HG03060 (cell line): ENCODE measurements around the gene CHST15.

Experiments
- ATAC-seq: cut with Tn5 transposase; IDR thresholded peaks from one replicate; pipeline ENCODE4 v1.9.1; 2021; ENCODE audit warnings: low read depth, moderate number of reproducible peaks; ENCODE audit not compliant: unreplicated experiment

The CHST15 gene

DNA sequence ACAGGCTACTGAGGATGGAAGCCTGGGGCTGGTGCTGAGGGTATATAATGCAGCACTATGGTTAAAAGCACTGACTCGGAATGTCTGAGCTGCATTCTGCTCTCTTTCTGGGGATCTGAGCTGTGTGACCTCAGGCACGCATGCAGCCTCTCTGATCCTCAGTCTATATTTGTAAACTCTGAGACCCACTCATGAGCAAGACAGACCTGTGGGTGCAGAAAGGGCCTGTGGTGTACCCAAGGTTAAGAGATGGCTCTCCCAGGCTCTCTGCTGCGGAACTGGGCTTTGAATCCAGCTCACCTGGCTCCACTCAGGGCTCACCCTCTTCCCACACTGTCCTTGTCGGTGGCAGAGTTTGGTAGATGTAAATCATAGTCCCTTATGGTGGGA, 89.9 kb downstream of the CHST15 start:
- ATAC-seq = no peak

DNA sequence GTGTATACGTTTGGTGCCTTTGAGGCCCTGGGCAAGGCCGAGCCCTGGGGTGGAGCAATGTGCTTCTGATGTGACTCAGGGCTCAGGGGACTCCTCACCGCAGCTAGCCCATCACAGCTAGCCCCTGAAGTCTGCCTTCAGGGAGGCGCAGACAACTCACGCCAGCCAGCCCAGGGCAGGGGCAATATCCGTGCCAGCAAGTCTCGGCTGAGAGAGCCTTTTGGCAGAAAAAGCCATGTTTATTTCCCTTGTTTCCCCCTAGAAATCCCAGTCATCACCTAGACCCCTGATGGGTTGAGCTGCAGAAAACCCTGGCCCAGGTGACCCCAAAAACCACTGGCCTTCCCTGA, 90.4 kb downstream of the CHST15 start:
- no peak for ATAC-seq

GRCh38 chr10:124002391-124003069, 90.9 kb downstream of the CHST15 start:
- no peak for ATAC-seq

DNA sequence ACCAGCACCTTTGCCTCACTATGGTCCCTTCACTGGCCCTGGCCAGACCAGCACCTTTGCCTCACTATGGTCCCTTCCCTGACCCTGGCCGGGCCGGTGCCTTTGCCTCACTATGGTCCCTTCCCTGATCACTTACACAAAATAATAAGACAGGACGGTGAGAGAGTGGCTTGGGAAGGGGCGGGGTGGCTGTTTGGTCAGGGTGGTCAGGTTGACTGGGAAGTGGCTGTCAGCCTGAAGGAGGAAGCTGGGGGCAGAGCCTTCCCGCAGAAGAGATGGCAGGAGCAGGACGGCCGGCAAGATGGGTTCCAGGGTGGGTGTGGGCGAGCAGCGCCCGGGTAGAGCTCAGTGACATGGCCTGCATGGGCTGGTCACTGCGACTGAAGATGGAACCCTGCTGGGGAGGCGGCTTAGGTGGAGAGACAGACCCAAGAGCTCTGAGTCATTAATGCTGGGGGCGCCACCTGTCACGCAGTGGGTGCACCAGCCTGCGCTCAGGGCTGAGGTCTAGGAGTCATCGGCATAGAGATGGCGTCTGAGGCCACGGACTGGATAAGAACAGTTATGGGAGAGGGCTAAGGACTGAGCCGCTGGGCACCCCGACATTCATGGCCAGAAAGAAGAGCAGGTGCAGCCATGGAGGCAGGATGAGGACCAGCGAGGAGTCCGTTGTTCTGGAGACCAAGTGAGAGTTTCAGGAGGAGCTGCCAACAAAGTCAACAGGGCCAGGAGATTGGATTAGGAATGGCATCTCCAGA, 91.8 kb downstream of the CHST15 start:
- no peak for ATAC-seq

- ATAC-seq = no peak
Measured at GRCh38 chr10:124000792-124001201, 92.6 kb downstream of the CHST15 start.

GRCh38 chr10:123999956-124000615, 93.3 kb downstream of the CHST15 start:
- no peak for ATAC-seq

DNA sequence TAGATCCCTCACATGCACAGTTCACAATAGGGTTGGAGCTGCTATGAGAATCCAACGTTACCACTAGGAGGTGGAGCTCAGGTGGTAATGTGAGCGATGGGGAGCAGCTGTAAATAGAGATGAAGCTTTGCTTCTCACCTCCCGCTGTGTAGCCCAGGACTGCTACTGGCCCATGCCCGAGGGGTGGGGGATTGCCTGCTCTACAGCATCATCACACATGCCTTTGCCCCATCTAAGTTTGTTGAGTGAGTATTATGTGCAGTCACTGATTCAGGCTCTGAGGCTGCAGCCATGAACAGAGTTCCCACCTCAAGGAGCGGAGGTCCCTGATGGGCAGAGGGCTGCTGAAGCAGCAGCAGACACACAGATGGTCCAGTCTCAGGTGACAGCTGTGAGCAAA, 94.1 kb downstream of the CHST15 start:
- no peak for ATAC-seq

DNA sequence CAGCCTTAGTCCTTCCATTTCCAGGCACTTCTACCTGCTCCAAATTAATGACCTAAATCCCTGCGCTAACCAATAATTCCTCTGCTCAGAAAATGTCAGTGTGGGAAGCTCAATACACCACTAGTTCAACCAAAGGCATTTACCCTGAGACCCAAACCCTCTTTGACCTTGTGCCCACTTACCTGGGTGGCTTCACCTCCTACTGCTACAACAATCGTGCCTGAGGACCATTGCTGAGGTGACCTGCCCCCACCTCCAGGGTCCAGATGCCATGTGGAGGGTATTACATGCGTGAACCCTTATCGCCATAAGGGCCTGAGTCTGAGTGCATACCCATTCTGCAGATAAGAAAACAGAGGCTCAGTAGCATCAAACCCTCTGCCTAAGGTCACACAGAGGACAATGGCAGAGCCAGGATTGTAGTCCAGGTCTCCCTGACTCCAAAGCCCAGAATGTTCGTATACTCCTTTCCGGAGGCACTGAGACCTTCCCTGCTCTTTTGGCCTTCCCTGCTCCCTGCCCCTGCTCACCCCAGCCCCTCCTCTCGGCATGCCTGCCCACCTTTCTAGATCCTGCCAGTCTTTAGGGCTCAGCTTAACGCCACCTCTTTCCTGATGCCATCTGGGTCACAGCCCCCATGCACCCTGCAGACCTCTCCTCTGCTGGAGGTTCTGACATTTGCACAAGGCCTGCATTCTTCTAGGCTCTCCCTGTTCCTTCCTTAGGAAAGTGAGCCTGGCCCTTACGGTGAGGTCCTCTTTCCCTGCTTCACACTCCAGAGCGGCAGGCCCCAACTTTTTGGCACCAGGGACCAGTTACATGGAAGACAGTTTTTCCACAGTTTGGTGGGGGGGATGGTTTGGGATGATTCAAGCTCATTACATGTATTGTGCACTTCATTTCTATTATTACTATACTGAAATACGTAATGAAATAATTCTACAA, 94.9 kb downstream of the CHST15 start:
- ATAC-seq = no peak

DNA sequence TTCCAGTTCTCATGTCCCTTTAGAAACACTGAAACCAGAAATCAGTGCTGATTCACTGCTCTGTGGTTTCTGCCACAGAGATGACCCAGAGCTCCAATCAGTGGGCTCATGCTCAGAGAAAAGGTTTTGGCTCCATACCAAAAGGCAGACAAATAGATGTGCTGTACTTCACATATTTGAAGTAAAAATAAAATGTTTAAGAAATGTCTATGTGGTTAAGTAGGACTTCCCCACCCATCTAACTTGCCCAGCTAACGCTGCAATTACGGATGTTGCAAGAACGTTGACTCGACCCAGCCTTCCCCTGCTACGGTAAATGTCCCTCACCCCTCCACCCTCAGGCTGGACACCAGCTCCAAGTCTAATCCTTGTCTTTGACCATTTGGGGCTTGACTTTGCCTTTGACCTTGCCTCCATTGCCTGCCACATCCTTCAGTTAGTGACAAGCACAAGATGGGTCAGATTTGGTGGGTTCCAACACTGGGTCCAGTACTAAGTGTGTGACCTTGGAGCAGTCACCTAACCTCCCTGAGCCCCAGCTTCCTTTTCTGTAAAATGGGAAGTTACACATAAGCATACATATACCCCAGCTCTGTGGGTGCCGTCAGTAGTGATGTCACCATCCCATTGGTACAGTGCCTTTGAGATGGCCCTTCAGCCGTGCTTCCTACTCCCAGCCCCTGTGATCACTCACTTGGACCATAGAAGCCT, 95.8 kb downstream of the CHST15 start:
- no peak for ATAC-seq

- no peak for ATAC-seq
Measured at GRCh38 chr10:123997013-123997412, 96.4 kb downstream of the CHST15 start.

- ATAC-seq = no peak
Measured at GRCh38 chr10:123996302-123996701, 97.1 kb downstream of the CHST15 start.

- no peak for ATAC-seq
Measured at GRCh38 chr10:123995461-123996131, 97.8 kb downstream of the CHST15 start.

DNA sequence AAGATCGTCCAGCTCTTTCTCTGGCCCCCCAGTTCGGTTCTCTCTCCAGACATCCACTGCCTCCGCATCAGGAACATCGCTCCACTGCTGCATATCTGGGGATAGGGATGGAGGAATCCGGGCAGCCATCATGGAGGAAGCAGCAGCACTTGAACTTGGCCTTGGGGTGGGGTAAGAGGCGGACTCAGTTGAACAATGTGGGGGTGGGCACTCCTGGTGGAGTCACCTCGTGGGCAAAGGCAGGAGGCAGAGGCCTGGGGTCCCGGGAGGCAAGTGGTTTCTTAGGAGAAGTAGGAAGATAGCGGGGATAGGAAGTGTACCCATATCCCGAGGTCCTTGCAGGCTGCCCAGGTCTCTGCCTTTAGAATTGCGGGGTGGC, 98.3 kb downstream of the CHST15 start:
- ATAC-seq = no peak

DNA sequence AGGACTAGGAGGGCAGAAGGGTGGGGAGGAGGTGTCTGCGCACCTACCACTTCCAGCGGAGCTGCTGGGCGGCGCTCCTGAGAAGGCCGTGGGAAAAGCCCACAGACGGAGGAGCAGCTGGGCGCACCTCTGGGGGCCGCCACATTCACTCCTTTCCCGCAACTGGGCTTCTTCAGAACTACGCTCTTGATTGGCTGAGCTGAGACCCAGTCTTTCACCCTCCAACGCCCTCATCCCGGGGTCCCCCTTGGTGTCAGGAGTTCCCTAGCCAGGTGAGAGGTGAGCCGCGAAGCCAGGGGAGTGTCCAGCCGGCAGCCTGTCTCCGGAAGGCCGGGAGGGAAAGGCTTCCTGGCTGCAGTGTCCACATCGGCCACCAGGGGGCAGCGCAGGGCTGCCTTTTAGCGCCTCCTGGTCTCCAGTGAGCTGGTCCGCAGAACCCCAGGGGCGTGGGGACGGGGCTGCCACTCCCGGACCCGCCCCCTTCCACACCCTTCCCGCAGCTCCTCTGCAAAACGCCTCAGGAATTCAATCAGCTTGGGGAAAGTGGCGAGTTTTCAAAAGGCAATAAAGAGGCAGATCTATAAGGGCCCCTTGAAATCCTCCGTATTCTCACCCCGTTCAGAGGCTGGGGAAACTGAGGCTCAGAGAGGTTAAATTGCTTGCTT, 98.8 kb downstream of the CHST15 start:
- ATAC-seq = no peak

DNA sequence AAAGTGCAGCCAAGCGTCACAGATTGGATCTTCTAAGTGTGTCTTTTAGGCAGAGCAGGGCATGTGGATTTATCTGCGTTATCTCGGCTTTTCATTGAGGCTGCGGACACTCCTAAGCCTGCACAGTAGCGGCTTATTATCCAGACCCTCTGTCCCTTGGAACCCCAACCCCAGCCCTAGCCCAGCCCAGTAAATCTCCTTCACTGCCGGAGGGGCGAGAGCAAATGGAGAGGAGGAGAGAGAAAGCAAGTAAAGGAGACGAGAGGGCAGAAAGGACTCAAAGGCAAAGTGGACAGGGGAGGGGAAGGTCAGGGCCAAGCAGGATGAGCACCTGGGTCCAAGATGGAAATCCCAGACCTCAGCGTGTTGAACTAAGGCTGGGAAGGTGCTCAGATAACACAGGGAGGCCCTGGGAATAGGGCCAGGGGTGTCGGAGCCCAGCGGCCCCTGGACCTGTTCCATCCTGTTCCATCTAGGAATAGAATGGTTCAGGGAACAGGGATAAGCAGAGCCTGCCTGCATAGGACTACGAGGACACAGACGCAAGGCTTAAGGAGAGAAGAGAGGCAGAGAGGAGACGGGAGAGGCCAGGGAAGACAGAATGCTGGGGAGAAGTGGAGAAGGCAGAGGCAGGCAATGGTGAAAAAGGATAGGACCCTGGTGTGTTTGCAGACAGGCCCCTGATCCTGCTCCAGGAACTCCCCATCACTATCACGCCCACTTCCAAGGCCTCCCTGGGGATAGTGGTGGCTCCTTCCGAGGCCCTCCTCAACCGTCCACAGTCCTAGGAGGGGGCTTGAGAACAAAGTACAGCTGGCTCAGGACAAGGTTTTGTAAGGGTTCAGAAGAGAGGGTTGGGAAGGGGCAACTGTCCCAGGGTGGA, 99.6 kb downstream of the CHST15 start:
- ATAC-seq = no peak

DNA sequence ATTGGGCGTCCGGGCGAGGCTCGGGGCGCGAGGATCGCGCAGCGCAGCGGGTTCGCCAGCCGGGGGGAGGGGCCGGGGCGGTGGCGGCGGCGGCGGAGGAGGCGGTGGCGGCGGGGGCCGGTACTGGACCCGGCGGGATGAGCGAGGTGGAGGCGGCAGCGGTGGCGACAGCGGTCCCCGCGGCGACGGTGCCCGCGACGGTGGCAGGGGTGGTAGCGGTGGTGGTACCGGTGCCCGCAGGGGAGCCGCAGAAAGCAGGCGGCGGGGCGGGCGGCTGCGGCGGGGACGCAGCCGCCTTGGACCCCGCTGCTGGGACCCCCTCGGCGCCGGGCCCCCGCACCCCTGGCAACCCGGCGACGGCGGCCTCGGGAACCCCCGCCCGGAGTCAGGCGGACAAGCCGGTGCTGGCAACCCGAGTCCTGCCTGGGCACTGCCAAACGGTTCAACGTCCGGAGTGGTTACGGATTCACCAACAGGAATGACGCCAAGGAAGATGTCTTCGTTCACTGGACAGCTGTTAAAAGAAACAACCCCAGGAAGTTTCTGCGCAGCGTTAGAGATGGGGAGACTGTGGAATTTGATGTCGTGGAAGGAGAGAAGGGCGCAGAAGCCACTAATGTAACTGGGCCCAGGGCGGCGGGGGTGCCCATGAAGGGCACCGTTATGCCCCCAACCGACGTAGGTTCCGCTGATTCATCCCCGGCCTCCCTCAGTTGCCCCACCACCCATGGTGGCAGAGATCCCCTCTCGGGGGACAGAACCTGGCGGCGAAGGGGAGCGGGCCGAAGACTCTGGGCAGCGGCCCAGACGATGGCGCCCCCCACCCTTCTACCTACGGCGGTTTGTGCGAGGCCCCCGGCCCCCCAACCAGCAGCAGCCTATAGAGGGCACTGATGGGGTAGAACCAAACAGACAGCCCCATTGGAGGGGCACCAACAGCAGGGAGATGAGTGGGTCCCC, 101.5 kb downstream of the CHST15 start:
- ATAC-seq = no peak

DNA sequence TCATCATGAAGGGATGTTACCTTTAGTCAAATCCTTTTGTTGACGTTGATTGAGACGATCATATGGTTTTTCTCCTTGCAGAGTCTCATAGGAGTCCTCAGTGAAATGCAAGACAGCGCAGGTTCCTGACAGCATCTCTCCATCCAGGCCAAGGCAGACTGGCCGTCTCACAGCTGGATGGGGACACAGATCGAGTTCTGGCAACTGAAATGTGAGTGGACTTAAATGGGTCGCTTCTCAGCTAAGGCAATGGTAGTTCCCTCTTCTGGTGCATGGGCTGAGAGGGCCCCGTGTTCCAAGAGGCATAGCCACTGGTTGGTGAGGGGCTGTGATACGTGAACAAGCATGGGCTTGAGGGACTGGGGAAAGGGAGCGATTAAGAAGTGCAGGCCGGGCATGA, 102.5 kb downstream of the CHST15 start:
- ATAC-seq = no peak
